Measurements from ENCODE around the gene PRLH.
A peak's percentile ranks its signal among the peaks of the same experiment; 100 is the strongest.

PRLH gene

DNA sequence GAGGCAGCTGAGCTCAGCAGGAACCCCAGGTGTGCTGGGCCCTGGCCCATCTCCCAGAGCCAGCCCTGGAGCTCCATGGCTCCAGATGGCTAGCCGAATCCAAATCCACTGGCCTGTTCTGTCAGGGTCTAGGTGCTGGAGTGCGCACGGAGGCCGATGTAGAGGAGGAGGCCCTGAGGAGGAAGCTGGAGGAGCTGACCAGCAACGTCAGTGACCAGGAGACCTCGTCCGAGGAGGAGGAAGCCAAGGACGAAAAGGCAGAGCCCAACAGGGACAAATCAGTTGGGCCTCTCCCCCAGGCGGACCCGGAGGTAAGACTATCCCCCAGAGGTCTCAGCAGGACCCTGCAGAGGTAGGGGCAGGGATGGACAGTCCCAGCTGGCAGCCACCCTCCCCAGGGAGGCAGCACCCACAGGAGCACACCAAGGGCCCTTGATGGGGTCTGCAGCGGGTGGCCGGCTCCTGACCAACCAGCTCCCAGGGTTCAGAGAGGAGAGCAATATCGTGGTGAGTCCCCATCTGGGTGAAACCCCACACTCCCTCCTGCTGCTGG, 26.1 kb upstream of the PRLH start:
- no peak for DNase-seq

DNA sequence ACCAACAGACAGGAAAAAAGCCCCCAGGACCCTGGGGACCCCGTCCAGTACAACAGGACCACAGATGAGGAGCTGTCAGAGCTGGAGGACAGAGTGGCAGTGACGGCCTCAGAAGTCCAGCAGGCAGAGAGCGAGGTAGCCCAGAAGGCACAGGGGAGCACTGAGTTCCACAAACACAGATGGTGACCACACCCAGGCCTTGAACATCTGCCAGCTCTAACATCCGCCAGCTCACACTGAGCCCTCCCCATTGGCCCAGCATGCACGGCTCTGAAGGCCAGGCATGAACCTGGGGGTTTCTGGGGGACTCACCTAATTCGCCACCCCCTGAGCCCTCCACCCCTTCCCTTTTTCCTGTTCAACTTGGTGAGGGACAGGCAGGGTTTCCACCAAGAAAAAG, 25.6 kb upstream of the PRLH start:
- no peak for DNase-seq

DNA sequence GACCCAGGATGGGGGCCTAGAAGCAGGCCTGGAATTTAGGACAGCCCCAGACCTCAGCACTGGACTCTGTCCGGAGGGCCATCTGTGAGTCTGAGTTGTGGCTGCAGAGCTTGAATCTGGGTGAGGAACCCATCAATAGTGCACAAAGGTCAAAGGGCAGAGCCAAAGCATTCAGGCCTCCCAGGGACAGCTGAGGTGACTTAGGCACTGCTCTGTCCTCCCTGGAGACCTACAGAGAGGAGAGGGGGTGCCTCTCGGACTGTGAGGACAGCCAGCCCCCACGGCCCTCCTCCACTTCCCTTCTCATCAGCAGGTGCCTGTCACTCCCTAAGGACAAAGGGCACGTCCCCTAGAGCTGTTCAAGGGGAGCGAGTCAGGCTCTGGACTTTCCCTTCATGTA, 25.1 kb upstream of the PRLH start:
- DNase-seq: no peak

DNA sequence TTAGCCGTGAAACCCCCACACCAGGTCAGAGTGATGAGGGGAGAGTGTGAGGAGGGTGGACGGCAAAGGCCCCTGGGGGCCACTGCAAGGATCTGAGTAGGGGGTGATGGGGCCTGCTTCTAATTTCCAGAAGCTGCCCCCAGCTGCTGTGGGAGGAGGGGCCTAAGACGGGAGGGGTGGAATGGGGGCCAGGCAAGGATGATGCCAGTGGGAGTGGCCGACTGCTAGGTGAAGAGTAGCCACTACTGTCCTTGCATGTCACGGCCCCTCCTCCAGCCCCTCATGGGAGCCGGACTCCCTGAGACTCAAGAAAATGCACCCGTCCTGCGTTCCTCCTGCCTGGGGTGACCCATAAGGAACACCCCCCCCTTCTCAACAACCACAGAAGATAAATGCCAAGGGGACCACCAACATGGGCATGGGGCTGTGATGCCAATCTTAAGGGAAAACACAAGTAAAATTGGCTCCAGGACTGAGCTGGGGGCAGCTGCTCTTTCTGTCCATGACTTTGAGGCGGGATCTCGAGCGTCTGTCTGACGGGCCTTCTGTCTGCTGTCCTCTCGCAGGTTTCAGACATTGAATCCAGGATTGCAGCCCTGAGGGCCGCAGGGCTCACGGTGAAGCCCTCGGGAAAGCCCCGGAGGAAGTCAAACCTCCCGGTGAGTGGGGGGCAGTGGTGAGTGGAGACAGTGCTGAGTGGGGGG, 24.2 kb upstream of the PRLH start:
- no peak for DNase-seq

DNA sequence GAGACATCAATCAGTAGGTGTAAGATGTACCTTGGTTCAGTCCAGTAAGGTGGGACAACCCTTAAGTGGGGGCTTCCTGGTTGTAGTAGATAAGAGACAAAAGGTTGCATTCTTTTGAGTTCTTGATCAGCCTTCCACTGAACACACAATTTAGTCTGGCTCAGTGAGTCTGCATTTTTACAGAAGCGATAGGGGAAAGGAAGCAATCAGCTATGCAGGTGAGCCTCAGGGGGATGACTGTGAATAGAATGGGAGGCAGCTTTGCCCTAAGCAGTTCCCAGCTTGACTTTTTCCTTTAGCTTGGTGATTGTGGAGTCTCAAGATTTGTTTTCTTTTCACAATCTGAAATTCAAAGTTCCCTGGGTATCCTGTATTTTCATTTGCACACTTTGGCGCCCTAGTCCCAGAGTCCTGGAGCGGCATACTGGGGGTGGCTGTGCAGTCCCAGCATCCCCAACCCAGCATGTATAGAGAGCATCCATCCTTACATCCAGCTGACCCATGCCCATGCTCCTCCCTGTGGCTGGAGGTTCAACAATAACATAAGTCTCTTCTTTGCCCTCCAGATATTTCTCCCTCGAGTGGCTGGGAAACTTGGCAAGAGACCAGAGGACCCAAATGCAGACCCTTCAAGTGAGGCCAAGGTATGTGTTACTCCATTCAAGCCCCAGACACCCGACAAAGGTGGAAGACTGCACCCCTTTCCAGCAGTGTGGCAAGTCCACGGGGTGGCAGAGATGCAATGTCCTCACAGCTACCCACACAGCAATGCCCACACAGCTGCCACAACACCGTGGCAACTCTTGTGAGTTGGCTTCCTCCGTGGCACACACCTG, 20.1 kb upstream of the PRLH start:
- no peak for DNase-seq

DNA sequence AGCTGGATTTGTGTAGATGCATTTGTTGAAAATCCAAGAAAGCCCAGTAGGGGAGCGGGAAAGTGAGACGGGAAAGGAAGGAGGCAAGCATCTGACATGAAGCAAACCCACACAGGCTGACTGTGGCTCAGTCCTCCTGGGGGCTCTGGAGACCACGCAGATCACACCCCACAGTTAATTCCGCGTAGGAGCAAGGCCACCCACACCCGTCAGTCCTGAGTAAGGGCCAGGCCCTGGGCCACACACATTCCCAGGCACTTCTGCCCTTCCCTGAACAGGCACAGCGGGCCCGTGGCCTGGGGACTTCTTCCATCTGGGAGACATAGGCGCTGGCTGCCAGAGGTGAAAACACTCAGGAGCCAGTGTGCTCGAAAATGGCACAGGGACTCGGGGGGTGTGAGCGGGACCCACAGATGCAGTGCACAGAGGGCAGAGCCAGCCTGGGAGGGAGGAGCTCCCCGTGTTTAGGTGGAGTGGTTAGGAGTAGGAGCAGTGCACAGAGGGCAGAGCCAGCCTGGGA, 19.4 kb upstream of the PRLH start:
- DNase-seq: no peak

DNA sequence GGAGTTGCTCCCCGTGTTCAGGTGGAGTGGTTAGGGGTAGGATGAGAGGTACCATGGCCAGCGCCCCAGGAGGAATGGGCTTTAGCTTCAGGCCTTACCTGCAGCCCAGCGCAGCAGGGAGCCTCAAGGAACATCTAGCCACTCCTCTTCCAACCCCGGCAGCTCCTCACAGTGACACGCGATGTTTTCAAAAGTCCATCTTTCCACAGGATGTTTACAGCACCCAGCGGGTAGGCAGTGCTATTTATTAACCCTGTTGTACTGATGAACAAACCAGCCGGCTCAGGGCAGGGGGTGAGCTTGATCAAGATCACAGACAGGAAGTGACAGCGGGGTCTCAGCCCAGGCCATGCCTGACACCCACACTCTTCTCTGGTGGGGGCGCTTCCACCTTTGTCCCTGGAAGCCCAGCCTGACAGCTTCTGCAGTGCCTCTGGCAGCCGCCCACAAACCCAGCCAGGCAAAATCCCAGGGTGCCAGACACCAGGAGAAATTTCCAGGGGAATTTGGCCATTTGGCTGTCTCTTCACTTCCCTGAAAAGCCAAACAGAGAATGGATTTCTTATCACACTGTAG, 18.4 kb upstream of the PRLH start:
- DNase-seq: no peak

DNA sequence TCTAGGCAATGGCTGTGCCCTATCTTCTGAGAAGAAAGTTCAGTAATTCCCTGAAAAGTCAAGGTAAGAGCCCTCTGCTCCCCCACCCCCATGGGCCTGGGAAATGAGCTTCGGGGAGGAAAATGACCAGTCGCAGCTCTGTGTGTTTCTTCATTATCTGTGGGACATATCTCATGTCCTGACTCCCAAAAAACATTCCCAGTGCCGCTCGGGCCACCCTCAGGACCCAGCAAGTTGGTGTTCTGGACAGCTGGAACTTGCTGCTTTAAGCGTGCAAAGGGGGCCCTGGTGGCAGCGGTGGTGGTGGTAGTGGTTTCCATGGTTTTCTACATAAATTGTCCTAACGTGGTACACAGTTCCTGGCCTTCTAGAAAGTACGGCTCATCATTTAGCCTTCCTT, 17.2 kb upstream of the PRLH start:
- no peak for DNase-seq

DNA sequence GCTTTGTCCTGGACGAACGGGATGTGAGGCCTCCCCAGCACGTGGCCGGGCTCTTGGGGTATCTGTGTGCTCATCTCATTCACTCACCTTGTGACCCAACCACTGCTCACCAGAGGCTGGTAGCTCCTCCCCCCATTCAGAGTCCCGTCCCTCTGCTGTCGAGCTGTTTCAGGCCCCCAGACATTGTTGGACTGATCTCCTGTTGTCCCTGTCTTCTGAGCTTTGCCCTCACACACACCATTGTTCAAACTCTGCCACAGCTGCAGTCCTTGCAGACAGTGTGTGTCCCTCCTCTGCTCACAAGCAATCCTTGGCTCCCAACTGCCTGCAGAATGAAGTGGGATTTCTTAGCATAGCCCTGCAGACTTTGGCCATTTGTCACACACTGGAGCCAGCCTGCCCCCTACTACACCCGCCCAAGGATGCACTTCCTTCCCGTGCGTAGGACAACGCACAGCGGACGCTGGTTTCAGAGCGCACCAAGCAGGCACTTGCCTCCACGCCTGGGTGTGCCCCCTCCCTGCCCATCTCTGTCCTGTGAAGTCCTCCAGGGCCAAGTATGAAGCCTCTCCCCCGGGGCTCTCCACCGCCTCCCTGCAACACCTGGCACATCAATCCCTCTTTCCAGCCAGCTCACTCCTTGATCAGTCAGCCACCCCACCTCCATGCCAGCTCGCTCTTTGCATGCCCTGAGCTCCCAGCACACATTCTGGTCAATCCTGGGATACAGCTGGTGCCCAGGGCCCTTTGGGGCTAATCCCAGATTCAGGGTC, 16.5 kb upstream of the PRLH start:
- DNase-seq: no peak

DNA sequence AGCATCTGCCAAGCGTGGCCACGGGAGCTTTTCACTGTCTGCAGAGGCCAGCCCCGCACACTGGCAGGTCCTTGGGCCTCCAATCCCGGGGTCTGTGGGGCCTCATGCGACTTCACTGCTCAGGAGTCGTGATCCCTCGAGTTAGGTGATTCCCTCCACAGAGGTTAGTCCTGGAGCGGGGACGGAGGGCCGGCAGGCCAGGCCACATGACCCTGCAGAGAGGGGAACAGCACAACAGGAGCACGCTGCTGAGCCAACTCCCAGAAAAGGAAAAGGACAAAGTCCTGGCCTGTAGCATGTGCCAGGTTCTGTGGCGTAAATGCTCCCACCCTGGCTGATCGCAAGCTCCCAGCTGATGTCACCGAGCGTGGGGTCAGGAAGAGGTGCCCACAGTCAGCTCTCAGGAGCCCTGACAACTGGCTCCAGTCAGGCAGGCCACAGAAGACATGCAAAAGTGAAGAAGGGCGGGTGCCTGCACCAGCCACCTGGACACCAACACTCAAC, 15.3 kb upstream of the PRLH start:
- DNase-seq: no peak

DNA sequence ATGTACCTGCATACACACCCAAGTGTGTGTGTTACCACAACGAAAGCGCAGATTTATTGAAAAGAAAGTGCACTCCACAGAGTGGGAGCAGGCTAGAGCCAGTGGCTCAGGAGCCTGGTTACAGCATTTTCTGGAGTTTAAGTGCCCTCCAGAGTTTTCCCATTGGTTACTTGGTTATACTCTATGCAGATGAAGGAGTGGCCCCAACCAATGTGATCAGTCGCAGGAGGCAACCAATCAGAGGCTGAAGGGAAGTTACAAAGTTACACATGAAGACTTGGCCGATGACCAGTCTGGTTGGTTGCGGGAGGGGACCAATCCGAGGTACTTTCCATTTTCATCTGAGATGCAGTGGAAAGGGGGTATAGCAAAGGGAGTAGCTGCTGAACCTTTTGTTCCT, 13.5 kb upstream of the PRLH start:
- no peak for DNase-seq

DNA sequence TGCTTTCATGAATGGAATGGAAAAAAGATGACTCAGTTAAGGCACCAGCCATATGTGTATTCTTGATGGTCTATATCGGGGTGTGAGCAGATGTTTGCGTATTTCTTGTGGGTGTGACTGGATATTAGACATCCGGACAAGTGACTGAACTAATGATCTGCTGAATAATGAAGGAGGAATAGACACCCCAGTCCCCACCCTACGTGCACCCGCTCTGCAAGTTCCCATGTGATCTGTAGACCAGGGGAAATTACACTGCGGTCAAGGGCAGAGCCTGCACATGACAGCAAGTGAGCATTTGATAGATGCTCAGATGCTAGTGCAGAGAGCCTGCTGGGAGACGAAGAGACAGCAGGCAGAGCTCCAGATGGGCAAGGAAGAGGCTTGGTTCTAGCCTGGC, 12.4 kb upstream of the PRLH start:
- no peak for DNase-seq

DNA sequence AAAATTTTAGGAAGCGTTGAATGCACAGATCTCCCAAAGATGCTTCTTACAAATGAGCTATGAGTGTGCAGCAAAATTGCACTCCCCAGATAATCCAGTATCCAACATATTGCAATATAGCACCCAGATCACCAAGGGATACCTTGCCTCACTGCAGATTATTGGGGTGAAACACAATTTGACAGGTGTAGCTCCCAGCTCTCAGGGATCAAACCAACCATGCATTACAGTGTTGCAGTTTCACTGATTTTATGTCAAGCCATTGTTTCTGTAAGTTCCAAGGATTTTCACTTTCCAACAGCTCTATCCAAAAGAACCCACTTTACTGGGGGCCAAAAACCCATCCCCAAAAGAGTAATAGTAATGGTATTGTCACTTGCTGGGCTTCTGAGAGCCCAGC, 10.8 kb upstream of the PRLH start:
- DNase-seq: no peak

DNA sequence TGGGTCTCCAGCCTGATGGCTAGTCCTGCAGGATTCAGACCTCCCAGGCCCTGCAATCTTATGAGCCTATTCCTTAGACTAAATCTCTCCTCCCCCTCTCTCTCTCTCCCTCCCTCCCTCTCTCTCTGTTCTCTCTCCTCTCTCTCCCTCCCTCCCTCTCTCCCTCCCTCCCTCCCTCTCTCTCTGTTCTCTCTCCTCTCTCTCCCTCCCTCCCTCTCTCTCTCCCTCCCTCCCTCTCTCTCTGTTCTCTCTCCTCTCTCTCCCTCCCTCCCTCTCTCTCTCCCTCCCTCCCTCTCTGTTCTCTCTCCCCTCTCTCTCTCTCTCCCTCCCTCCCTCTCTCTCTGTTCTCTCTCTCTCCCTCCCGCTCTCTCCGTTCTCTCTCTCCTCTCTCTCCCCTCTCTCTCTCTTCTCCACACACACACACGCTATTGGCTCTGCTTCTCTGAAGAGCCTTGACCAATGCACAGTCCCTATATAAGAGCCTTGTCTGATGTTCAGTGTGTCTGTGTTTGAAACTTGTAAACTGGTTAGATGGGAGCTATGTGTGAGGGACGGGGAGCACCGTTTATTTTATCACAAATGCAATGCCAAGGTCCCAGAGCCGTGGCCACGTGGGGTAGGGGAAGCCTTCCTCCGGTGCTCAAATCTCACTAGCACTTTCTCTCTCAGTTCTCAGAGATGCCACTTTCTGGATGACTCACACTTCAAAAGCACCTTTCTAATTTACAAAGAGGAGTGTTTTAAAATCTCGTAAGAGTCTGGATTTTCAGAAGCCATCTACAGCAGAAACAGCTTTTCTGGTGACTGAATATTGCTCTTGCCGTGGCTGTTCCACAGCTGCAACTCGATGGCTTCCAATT, 9.4 kb upstream of the PRLH start:
- DNase-seq: peak; percentile 78

DNA sequence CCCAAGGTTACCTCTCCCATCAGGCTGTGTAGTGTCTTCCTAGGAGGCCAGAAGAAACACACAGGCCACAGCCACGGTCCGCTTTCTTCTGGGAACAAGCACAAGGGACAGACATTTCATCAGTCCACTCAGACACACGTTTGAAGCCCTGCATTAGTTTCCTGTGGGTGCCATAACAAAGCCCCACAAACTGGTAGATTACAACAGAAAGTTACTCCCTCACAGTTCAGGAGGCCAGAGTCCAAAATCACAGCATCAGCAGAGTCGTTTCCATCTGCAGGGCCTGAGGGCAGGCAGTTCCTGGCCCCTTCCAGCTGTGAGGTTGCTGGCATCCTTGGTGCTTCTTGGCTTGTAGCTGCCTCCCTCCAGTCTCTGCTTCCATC, 8.8 kb upstream of the PRLH start:
- no peak for DNase-seq

DNA sequence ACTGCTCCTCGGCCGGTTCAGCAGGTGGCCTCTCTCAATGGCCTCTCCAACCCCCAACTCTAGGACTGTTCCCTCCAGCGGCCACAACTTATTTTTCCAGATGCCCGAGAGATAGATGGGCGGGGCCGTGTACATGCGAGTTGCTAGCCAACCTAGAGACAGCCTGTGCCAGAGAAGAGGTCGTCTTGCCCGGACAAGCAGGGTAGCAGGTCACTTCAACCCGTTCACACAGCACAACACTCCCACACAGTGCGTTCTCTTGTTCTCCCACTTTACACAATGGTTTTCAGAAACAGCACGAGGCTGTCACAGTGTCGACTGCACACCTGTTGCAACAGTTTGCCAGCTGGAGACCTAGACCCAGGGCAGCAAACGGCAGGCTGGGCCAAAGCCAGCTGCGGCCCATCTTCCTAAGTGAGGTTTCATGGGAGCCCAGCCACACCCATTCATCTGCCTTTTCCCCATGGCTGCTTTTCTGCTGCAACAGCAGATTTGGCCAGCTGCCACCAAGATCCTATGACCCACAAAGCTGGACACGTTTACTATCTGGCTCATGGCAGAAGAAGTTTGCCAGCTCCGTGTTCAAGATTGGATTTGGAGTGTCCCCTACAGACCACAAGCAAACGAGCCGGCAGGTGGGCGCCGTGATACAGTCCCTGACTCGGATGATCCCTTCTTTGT, 7.3 kb upstream of the PRLH start:
- no peak for DNase-seq

DNA sequence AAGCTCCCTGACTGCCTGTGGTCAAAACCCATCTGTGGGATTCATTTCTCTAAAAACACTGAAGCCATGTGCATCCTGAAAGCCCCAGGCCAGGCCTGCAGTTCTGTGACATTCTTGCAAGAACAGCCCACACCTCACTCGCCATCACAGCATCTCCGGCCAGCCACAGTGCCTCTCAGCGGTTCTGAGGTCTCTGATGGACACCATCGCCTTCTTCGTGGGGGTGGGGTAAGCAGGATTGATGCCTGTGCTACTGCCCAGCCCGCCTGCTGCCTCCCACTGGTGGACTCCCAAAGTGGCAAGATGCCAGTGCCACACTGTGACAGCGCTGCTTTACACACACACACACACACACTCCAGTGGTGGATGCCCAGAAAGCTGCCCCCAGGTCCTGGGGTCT, 5.2 kb upstream of the PRLH start:
- no peak for DNase-seq

DNA sequence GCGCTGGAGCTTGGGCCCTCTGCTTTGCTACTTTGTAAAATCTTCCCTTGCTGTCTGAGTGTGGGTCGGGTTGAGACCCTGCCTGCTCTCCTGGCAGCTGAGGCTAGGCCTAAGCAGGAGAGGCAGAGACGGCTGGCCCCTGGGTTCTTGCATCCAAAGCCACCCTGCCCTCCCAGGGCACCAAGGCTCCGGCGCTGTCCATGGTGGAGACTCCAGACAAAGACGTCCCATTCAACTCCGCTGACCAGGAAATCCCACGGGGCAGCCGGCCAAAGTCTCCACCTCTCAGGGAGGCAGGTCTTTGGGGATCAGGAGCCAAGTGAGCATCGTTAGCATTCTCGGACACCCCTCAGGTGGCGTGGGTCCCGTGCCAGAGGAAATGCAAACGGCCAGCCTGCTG, 2.6 kb upstream of the PRLH start:
- no peak for DNase-seq

DNA sequence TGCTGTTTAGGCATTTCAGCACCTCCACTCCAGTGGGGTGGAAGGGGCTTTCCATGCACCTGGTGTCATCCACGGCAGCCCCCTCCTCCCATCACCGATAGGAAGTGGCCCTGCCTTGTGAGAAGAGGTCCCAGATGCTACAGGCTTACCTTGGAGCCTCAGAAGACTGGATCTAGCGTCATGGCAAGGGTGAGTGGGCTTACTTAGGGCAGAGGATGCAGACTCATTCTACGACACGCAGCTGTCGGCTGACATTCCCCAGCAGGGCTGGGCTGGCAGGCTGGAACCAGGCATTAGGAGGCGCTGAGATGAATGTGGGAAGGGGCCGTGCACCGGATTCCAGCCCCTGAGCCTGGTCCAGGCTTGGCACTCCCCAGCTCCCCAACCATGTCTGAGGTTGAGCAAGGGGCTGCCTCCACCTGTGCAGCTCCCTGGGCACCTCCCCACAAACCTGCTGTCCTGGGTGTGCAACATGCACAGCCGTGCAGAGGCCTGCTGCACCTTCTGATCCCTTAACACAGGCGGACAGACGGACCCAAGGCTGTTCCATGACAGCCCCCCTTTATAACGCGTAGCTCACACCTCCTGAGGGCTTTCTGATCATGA, 1.7 kb upstream of the PRLH start:
- no peak for DNase-seq

DNA sequence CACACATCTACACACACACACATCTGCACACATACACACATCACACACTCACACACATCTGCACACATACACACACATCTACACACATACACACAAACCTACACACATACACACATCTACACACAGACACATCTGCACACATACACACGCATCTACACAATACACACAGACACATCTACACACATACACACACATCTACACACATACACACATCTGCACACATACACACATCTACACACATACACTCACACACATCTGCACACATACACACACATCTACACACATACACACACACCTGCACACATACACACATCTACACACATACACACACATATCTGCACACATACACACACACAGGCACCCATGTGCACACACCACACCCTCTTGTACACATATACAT, 400 bp upstream of the PRLH start:
- DNase-seq: no peak

Measured in activated CD4-positive, alpha-beta T cell treated with anti-CD3 and anti-CD28 coated beads, Interleukin-2, Interleukin-6, amounts not matched to agents 100 ng/mL and 50 ng/mL, durations not matched to agents 16 hours and 8 hours (primary cell).